Stimulated activated CD4-positive, alpha-beta T cell treated with anti-CD3 and anti-CD28 coated beads, TNF-alpha, amount 100 ng/mL, for 48 hours (primary cell): ENCODE measurements around the gene CFAP58.
"Not testable (repeated sequence)": the region's sequence is repeated elsewhere in the genome, so short reads cannot be mapped to it uniquely, and the experiment has no call there.

Source experiments
- DNase-seq, 3 donors: peaks; one replicate each; pipeline ENCODE4 v3.0.0-alpha.2; 2020; ENCODE audit warnings: low read depth in 3 of 3

Gene CFAP58

DNA sequence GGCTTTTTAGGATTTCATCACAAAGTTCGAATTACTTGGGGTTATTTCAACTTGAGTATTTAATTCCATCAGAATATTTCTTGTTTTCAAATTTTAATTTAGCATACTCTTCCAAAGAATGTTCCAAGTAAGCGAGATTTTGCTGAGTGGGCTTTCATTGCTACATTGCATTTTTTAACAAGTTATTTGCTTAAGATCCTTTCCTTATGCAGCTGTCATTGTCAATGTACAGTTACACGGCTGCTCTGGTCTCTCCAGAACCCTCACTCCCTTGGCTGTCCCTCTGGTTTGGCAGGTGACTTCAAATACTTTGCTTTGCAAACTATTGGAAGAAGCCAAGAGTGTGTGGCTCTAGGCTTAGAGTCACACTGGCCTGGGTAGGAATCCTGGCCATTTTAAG lies 80.0 kb downstream of the CFAP58 start:
- DNase-seq: no peak

DNA sequence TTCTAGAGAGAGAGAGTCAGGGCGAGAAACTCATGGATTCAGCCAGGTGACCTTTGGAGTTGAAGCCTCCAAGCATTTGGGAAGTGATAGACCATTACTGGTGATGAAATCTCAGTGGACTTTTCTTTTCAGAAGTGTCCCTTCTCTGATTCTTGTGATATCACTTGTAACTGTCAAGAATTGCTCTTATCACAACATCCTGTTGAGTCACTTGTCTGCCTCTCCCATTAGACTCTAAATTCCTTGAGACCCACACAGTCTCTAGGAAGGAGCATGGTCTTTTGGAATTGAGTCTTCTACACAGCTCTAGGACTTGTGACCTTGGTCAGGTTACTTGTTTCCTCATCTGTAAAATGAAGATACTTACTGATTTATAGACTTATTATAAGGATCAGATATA lies 81.0 kb downstream of the CFAP58 start:
- DNase-seq: no peak

DNA sequence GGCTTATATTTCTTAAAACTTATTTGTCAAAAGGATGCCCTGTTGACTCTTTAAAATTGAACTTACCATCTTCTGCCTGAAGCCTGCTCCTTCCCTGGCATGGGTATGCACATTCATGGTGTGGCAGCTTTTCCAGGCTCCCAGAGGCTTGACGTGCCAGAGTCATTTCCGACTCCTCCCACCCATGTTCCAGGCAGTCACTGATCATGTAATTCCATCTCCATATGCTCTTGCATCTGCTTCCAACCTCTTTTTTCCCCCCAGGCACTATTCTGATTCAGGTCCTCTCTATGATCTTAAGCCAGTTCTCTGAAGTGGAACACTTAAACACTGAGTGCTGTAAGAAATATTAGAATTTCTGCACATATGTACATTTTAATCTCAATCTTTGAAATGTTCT lies 82.2 kb downstream of the CFAP58 start:
- DNase-seq: no peak

DNA sequence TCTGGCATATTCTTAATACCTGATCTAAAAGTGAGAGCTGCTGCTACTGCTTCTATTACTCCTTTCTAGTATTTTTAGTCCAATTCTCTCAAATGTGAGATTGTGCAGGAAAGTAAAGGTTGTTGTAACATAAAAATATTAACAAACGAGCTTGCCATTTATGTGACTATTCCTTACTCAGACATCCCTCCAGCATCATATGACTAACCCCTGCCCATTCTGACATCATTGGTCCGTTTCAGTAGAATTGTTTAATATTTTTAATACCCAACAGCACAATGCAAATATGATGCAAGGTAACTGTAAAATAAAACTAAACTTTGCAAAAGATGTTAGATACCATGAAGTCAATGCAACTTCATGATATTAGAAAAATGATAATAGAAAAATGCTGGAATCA lies 83.6 kb downstream of the CFAP58 start:
- no peak for DNase-seq

DNA sequence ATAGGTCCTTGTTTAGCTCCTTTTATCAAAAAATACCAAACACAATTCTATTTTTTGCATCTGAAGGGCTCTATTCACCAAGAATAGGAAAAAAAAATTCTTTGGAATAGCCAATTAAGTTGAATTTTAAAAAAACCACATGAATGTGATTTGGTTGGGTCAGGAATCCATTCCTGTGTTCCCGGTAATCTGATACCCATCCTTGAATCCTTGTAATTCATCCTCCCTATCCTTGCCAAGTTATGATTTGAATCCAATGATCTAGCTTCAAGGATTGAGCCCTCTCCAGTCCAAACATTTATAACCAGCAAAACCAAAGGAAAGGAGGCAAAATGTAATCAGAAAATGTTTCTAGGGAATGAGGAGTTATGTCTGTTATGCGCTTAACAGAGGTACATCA lies 86.6 kb downstream of the CFAP58 start:
- no peak for DNase-seq

DNA sequence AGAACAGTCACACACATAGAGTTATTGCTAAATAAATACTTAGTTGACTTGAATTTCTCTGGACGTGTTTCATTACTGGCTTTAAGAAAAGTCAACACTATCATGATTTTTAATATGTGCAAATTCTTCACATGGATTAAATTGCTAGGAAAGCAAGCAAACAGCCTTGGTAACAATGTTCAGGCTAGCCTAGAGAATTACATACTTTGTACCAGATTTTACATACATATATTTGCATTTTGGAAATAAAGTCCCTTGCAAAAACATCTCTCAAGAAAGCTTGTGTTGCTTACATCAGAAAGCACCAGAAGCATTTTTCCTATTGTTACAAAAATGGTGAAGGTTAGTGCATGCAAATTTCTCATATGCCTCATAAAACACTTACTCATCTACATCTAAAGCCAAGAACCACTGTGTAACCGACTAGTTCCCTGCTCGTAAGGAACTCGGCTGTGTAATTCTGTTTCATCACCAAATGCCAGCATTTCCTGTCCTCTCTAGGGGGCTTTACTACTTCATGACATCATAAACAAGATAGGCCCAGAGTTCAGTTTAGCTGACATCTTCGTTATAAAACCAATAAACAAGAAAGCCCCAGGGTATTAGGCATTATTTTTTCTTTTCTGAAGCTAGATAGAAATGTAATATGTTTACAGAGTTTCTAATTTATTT lies 87.8 kb downstream of the CFAP58 start:
- no peak for DNase-seq

DNA sequence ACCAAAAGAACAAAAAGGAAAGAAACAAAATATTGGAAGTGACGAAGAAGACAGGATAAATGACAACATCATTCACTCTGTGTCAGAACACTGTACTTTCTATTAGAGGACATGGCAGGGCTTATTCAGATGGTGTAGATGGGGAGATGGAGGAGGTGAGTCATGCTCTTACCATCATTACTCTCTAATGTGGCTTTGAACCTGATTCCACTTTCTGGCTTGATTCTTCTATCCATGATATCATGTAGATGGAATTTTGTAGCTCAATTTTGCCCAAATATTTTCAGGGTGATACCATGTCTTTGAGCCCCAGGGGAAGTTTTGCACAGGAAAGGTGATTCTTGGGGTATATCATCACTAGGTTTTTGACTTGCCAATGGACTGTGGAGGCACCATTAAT lies 91.7 kb downstream of the CFAP58 start:
- DNase-seq: no peak

DNA sequence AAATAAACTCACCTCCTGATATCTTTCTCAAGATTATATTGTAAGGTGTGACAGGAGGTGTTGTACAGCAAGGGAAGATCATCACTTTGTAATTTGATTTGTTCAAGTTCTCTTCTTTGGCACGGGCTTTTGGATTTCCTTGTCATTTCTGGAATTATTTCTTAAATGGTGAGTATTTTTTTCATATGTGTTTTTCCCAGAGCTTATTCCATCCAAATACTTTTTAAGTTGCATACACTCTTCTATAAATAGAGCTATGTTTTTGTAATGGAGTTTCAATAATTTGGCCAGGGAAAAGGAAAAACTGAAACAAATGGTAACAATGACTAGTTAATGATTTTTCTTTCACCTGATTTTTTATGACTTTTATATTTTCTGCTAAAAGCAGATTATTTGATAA lies 92.5 kb downstream of the CFAP58 start:
- DNase-seq: no peak

DNA sequence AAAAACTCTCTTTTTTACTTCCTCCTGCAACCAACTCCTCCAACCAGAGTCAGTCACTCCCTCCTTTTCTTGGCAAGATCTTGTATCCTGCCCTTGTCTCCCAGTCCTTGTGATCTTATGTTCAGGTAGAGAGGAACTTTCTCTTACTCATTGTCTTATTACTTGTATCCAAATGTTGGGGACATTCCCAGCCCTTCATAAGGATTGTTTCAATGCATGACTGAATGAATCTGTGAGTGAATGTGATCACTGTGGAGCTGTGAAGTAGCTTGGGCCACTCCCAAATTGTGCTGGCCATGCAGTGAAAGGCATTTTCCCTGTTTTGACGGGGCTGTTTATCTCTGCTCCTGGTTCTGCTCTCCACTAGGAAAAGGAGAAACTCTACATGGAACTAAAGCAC lies 93.7 kb downstream of the CFAP58 start:
- no peak for DNase-seq

DNA sequence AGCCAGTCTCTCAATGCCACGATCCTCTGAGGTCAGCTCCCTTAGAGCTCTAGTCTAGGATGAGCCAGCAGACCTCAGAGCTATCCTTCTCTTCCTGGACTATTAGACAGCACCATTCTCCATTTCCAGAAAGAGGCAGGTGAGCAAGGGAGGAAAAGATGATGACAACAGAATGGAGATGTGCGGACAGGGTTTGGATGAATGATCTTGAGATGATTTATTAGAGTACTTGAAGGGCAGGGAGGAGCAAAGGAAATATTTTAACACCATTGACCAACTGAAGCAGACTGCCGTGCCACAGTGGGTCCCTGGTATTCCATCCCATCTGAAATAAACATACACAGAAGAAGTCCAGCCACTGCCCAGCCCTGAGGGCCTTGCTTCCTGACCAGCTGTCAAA lies 94.3 kb downstream of the CFAP58 start:
- no peak for DNase-seq

DNA sequence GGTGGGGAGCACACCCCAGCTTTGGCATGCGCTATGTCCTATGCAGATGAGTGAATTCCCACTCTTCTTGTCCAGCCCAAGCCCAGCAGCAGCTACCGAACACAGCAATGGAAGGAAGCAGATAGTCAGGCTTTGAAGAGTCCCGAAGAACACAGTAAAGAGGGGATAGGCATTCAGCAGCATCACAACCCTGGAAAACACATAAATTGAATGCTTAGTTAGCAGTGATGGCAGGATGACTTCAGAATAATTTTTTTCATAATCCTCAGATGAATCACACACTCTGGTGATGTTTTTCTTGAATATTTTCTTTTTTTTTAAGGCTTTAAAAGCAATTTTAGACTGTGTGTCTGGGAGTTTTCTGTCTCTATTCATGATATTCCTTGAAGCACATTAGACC lies 95.8 kb downstream of the CFAP58 start:
- no peak for DNase-seq

DNA sequence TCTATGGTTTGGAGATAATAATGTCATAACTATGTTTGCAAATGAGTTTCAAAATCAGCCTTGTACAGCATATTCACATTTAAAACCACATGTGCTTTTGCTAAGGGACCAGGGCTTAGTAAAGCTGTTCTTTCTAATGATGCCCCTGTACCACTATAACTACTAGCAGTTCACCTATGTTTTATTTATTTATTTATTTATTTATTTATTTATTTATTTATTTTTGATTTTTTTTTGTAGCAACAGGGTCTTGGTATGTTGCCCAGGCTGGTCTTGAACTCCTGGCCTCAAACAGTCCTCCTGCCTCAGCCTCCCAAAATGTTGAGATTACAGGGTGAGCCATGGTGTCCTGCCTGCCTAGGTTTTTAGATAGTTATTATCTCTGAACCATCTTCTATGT lies 96.9 kb downstream of the CFAP58 start:
- no peak for DNase-seq

DNA sequence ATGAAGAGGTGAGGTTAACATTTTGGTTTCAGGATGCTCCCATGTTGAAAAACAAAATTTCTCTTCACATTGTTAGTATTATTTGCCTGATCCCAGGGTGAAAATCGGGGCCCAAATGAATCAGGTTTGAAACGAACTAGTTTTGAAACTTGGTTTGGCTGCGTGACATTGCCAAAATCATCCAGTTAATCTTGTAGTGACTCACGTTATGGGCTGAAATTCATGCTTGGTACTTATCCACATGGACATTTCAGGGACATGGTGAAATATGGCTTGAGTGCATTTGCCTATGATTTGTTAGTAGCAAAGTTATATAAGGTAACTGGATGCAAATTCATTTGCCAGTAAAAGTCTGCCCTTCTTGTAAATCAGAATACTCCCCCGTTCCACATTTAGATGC lies 97.3 kb downstream of the CFAP58 start:
- no peak for DNase-seq

DNA sequence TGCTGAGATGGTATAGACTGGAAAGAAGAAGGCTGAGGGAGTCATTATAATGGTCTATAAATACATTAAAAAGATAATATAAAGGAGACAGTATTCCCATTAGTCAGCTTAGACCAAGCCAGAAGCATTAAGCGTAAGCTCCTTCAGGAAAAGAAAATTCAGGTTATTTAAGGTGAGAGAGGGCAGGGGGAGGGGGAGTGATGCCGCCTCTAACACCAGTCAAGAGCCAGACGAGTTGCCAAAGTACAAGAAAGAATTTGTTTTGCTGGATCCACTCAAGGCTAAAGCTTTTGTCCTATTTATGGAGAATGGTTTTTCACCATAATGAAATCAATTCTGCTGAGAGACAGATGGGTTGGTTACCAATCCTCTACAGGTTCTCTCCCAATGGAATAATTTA lies 99.3 kb downstream of the CFAP58 start:
- no peak for DNase-seq

DNA sequence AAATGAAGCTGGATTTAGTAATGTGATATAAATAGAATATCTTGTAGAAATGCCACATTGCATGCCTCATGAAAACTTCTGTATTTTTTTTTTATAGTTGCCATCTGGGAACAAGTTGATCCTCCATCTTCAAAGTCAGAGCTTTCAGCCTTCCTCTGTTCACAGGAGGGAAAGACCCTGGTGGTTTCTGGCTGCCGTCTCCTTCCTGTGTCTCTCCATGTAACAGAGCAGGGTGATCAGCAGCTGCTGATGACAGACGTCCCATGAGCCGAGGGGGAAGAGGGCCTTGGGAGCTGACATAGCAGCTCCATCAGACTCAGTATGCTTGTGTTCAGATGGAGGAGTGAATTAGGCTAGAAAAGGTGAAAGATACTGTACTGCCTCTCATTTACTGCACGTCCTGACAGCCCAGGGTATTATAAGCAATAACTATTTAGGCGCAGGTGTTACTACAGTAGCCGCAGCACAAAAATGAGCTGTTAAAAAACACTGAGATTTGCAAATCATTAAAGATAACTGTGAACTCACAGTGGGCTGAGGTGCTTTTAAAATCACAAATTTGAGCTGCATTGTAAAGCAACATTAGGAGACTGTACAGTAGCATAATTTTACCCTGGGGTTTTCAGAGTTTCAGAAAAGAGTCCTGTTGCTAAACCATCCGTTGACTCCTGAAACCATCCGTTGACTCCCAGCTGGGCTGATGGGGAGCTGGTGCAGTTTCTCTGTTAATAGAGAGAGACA lies 103.3 kb downstream of the CFAP58 start:
- DNase-seq: no peak

DNA sequence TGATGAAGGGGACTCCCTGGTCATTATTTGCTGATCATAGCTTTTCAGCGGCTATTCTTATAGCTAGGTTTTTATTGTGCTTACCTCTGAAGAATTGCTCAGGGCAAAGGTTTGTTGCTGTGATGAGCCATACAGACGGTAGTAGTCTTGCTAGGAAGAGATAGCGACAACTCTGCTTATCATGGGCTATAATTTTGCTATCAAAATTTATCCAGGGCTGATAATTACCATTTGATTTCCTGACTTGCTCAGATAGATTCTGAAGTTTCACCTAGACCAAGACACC lies 103.9 kb downstream of the CFAP58 start:
- DNase-seq: no peak

DNA sequence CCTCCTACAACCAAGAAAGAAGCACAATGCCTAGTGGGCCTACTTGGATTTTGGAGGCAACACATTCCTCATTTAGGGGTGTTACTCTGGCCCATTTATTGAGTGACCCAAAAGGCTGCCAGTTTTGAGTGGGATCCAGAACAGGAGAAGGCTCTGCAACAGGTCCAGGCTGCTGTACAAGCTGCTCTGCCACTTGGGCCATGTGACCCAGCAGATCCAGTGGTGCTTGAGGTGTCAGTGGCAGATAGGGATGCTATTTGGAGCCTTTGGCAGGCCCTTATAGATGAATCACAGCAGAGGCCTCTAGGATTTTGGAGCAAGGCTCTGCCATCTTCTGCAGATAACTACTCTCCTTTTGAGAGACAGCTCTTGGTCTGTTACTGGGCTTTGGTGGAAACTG lies 111.9 kb downstream of the CFAP58 start:
- DNase-seq: not testable (repeated sequence)

DNA sequence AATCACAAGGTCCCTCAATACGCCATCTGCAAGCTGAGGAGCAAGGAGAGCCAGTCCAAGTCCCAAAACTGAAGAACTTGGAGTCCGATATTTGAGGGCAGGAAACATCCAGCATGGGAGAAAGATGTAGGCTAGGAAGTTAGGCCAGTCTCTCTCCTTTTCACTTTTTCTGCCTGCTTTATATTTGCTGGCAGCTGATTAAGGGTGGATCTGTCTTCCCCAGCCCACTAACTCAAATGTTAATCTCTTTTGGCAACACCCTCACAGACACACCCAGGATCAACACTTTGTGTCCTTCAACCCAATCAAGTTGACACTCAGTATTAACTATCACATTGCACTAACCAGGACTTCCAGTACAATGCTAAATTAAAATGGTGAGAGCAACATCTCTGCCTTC lies 115.2 kb downstream of the CFAP58 start:
- not testable (repeated sequence) for DNase-seq

DNA sequence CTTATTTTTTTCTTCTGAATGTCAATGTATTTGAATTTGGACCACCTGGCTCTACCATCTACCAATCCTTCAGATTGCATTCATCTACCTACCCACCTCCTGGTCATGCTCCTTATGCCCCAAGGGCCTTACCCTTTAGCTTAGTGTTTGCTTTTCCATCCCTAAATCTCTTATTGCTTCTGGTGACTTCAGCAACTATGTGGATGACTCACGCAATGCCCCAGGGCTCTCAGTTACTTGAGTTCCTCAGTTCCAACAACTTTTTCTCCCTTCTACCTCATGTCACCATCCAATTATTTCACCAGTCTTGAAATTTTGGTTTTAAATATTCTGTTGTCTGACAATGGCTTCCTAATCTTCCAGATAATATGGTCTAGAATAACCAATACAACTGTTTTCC lies 118.9 kb downstream of the CFAP58 start:
- no peak for DNase-seq

DNA sequence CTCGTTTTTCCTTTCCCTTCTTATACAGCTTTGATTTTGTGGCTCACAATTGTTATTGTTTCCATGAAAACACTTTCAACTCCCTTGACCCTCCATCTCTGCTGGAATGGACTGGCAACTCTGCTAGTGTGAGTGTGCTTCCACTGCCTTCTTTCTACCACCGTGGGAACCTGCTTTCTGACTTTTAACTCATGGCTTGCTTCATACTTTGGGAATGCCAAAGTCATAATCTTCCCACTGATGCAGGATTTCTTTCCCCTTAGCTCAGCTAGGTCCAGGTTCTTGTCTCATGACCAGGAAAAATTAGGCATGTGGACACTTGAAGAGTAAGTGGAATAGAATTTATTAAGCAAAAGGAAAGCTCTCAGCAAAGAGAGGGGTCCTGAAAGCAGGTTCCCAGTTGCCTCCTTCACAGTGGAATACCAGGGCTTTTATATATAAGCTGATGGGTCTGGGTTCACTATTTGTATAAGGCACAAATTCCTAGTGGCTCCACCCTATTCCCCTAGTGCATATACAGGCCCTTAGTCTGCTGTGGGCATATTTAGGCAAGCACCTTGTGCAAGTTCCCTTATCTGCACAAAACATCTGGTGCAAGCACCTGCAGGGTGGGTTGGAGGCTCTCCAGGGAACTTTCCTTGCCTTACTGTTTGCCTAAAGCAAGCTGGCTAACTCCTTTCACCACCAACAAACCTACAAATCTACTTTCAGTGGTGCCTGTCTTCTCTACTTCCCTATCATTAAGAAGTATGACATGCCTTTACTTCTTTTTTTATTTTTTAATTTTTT lies 119.5 kb downstream of the CFAP58 start:
- no peak for DNase-seq

DNA sequence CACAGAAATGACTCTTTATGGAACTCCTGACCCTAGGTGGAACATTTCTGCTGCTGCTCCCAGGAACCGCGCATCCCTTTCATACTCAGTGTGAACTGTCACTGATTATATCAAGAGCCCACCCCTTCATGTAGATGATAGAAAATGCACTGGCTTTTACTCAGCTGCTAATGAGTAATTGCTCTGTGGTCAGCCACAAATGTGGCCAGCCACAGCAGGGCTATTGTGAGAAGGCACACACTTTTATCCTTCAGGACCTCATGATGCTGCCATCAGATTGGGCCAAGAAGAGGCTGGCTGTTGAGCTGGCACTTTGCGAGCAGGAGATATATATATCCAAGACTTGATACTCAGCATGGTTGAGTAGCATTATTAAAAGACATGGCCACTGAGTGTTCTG lies 124.7 kb downstream of the CFAP58 start:
- no peak for DNase-seq

DNA sequence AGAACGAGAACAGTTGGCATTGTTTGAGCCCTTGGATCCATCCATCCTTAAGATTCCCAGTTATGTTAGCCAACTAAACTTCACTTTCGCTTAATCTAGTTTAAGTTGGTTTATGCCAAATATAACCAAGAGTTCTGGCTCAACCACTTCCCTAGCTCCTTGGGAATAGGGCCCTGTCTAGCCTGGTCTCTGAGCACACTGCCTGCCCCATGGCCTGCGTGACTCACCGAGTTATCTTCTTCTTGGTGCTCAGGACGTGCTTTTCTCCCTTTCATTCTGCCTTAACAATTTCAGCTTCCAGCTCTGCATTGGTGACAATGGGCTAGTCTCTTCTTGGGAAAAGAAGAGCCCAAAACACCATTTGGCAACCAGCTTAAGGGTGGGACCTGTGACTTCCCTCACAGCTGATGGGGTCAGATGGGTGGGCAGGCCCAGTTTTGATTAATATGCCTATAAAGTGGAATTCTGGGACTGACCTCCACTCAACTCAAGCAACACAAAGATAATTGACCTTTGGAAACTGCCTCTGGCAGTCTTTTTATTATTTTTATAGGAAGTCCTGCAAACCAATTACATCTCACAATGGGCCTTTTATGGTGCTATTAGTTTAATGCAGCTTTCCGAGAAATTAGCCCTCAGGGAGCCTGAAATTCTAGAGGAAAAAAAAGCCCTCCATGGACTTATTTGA lies 126.4 kb downstream of the CFAP58 start:
- DNase-seq: no peak

DNA sequence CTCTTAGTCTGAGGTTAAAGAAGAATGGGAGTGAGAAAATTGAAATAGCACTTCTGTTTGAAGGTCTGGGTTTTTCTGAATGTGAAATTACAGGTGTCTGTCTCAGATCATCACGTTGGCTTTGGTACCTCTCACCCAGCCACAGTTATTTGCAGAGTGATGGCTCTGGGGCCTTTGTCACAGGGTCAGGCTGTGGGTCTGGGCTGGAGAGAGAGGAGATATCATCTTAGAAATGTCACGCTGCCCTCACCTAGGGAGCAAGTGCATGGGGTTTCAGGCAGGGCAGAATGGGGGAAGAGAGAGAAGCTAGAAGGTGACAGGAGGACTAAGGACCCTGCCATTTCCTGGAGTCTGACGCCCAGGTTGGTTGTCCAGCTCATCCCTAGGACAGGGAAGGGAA lies 127.2 kb downstream of the CFAP58 start:
- no peak for DNase-seq
